ENCODE data around the gene FOXN3.

GRCh38 chr14:89455412-89455811 lies 38.4 kb upstream of the FOXN3 start:
- TF ChIP-seq CTCF (IDR thresholded peaks at IDR 0.05) (no peak), POLR2A (IDR thresholded peaks at IDR 0.05) (no peak)
